Lower leg skin (tissue), 4 donors: ENCODE data around the gene VPS51. TPM values are rescaled to one million over a fixed set of nuclear protein-coding genes. Genes with fewer than 3 reads are reported as not detected.

ENCODE experiments used
- DNase-seq, 2 donors: peaks; one replicate each; pipeline ENCODE4 v3.0.0-alpha.2; 2019; ENCODE audit warnings: low spot score in 2 of 2
- H3K4me3 ChIP-seq: fragments of 200-600 bp; sonication (generic); 2 replicates; pipeline ENCODE4 v1.5.1; 2017; ENCODE audit warnings: mild to moderate bottlenecking, low read depth; ENCODE audit not compliant: poor library complexity, severe bottlenecking
- POLR2A ChIP-seq, 2 donors: fragments of 450-650 bp; IDR thresholded peaks; one replicate each; pipeline ENCODE4 v1.6.1; 2016 to 2017; ENCODE audit warnings: antibody characterized with exemption in 2 of 2, mild to moderate bottlenecking in 1 of 2, moderate library complexity in 1 of 2
- WGBS, 2 donors: methylation state at CpG; one replicate each; pipeline ENCODE4 v1.1.5; 2018; 5-methylcytosine and 5-hydroxymethylcytosine counted together
- intact Hi-C: fragments of 100-400 bp; cut with DNase I; formaldehyde crosslinking; loops from one replicate; pipeline ENCODE4 v1.15.0; 2023; ENCODE audit warnings: low total_unique reads
- total RNA-seq, 4 donors: library from RNA; depleted of rRNA; stranded (reverse); fragments of >200 nt; gene quantifications; one replicate each; pipeline ENCODE4 v1.1.0, GENCODE V29; 2016
- TF ChIP-seq, protein P1 (sequence below), 3 donors: fragments of 450-650 bp; IDR thresholded peaks; one replicate each; pipeline ENCODE4 v1.5.1; 2016; ENCODE audit warnings: antibody characterized with exemption in 3 of 3, mild to moderate bottlenecking in 3 of 3, moderate library complexity in 2 of 3

VPS51 gene
- total RNA-seq, 4 donors from 2014 or later, result 373 to 932 (median 648) TPM

GRCh38 chr11:65133724-65134123, 37.7 kb downstream of the VPS51 start:
- TF ChIP-seq, protein P1, sequence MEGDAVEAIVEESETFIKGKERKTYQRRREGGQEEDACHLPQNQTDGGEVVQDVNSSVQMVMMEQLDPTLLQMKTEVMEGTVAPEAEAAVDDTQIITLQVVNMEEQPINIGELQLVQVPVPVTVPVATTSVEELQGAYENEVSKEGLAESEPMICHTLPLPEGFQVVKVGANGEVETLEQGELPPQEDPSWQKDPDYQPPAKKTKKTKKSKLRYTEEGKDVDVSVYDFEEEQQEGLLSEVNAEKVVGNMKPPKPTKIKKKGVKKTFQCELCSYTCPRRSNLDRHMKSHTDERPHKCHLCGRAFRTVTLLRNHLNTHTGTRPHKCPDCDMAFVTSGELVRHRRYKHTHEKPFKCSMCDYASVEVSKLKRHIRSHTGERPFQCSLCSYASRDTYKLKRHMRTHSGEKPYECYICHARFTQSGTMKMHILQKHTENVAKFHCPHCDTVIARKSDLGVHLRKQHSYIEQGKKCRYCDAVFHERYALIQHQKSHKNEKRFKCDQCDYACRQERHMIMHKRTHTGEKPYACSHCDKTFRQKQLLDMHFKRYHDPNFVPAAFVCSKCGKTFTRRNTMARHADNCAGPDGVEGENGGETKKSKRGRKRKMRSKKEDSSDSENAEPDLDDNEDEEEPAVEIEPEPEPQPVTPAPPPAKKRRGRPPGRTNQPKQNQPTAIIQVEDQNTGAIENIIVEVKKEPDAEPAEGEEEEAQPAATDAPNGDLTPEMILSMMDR (IDR thresholded peaks at IDR 0.05), result no peak
- no peak for TF ChIP-seq POLR2A (IDR thresholded peaks at IDR 0.05)
- DNase-seq, result no peak
- WGBS, 2 donors, result 1 to 3% methylated on average over 17 to 18 of the region's 20 CpGs
- intact Hi-C loops, result no loop called here
- H3K4me3 ChIP-seq, result peak overlapping the region; percentile 72

- peak in 1 of 2 donors; percentile 91 for TF ChIP-seq POLR2A (IDR thresholded peaks at IDR 0.05)
- TF ChIP-seq, protein P1 (IDR thresholded peaks at IDR 0.05), result no peak
- WGBS, 2 donors, result 0% methylated on average over 41 to 59 of the region's 60 CpGs
- peak within 1 kb of the TSS; percentile 72 for H3K4me3 ChIP-seq
- DNase-seq, result peak; percentile 89 to 98
- intact Hi-C loops, result no loop called here
Measured at GRCh38 chr11:65134240-65134951, 38.4 kb downstream of the VPS51 start, which contains the start of gene SYVN1. TSS of gene SYVN1 (minus strand) at chr11:65134519. CDS start at chr11:65133601, 918 bp downstream.

GRCh38 chr11:65134952-65135632, 39.1 kb downstream of the VPS51 start:
- peak overlapping the region; percentile 72 for H3K4me3 ChIP-seq
- WGBS, 2 donors, result 1 to 3% methylated on average over 24 of the region's 24 CpGs
- TF ChIP-seq POLR2A (IDR thresholded peaks at IDR 0.05), result no peak
- TF ChIP-seq, protein P1 (IDR thresholded peaks at IDR 0.05), result no peak
- intact Hi-C loops, result no loop called here
- peak; percentile 92 to 97 for DNase-seq

GRCh38 chr11:65135633-65136145, 39.7 kb downstream of the VPS51 start:
- 44 to 56% methylated on average over 11 of the region's 11 CpGs for WGBS, 2 donors
- H3K4me3 ChIP-seq, result no peak overlapping the region
- DNase-seq, result no peak
- TF ChIP-seq, protein P1 (IDR thresholded peaks at IDR 0.05), result no peak
- no peak for TF ChIP-seq POLR2A (IDR thresholded peaks at IDR 0.05)
- intact Hi-C loops, result no loop called here

- no peak for DNase-seq
- no peak overlapping the region for H3K4me3 ChIP-seq
- 89 to 92% methylated on average over 15 of the region's 15 CpGs for WGBS, 2 donors
- intact Hi-C loops, result no loop called here
- TF ChIP-seq POLR2A (IDR thresholded peaks at IDR 0.05), result no peak
- TF ChIP-seq, protein P1 (IDR thresholded peaks at IDR 0.05), result no peak
Measured at GRCh38 chr11:65136515-65137096, 40.6 kb downstream of the VPS51 start.
